ENCODE results near the gene HS1BP3.

HS1BP3 gene

DNA sequence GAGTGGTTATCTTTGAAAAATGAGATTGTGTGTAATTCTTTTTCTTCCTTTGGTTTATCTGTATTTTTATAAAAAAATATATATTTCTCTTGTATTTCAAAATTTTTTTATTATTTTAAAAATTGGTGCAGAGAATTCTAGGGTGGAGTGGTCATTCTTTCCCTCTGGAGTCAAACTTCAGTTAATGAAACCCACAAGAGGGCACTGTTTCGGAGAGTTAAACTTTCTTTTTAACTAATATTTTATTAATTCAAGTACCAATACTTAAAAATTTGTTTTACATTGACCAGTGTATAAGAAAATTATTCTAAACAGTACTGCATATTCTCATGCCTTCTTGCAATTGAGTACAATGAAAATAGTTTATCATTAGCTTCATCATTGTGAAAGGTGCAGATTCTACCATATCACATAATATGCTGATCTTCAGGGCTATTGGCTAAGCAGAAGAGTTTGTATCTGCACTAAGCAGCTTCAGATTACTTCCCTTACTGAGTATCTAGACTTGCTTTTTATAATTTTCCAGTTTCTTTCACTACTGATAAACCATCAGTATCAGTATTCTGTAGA is 50.1 kb downstream of the HS1BP3 start:
- DNase-seq (no peak), ATAC-seq (no peak)
- Mint-ChIP-seq H3K4me1 (peaks cover 10% of the 10 kb centered on the region), H3K27me3 (no peaks in the 10 kb centered on the region), H3K27ac (no peak overlapping the region), H3K9me3 (no peaks in the 10 kb centered on the region), H3K4me3 (no peak overlapping the region)

DNA sequence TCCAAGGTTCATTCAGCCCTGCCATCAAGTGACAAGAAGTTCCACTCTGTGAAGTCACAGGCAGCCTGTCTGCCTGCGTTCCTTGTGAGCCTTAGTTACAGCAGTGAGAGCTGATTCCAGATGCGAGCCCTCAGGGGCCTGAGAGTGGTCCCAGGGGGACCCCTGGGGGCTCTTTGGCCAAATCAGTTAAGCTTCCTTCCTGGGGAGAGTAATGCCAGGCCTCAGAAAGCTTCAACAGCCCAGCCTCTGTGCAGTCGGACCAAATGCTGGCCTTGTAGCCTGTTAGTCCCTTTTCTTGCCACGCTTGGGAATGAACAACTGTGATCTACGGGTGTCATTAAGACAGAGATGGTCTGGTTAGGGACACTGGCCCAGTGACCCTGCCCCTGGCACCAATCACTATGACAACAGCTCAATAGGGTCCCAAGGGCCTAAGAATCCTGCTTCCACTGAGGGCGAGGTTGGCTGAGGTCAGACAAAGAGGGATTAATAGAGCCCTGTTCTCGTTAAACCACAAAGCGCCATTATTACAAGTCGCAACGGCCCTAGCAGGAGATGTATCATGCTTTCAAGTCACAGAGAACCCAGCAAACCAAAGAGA is 50.9 kb downstream of the HS1BP3 start:
- peak overlapping the region in 1 of 2 donors; percentile 34 for H3K27ac Mint-ChIP-seq
- H3K9me3 Mint-ChIP-seq, result no peaks in the 10 kb centered on the region
- H3K4me3 Mint-ChIP-seq, result no peak overlapping the region
- ATAC-seq, result no peak
- peaks cover 19% of the 10 kb centered on the region for H3K4me1 Mint-ChIP-seq
- H3K27me3 Mint-ChIP-seq, result no peaks in the 10 kb centered on the region
- no peak for DNase-seq

DNA sequence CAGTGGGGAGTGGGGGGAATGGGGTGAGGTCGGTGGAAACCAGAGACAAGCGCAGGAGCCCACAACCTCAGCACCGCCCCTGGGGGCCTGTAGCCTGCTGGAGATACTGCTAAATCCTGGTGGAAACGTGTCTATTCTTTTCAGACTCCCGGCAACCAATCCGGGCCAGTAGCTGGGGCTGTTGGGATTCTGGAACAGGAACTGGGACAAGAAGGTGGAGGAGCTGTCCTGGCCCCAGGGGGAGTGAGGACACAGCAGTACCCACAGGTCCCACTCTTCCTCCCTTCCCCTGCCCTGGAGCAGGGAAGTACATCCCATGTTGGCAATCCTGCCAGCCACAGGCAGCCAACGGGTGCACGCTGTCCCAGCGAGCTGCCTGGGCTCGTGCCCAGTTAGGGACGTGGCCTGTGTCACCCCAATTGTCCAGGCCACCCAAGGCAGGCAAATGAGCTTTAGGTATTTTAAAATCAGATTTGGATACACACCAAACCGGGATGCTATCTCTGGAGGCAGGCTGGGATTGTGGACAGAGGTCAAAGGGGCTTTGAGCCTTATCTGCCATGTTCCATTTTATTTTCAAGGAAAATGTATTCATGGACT is 51.8 kb downstream of the HS1BP3 start:
- Mint-ChIP-seq H3K27ac (no peak overlapping the region), H3K27me3 (no peaks in the 10 kb centered on the region), H3K4me3 (no peak overlapping the region), H3K9me3 (no peaks in the 10 kb centered on the region), H3K4me1 (peaks cover 19% of the 10 kb centered on the region)
- ATAC-seq (no peak), DNase-seq (no peak)

DNA sequence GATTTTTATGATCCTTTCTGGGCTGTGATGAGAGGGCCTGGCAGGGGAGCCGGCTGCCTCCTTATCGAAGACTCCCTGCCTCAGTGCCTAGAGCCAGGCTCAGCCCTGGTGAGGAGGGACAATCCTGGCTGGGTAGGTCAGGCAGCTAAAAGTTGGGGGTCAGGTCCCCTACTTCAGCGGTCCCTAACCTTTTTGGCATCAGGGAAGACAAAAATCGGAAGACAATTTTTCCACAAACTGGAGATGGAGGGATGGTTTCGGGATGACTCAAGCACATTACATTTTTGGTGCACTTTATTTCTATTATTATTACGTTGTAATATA is 53.1 kb downstream of the HS1BP3 start:
- Mint-ChIP-seq H3K4me3 (no peak overlapping the region), H3K27ac (no peak overlapping the region), H3K4me1 (peaks cover 19% of the 10 kb centered on the region), H3K27me3 (no peaks in the 10 kb centered on the region), H3K9me3 (no peaks in the 10 kb centered on the region)
- DNase-seq (no peak), ATAC-seq (no peak)

DNA sequence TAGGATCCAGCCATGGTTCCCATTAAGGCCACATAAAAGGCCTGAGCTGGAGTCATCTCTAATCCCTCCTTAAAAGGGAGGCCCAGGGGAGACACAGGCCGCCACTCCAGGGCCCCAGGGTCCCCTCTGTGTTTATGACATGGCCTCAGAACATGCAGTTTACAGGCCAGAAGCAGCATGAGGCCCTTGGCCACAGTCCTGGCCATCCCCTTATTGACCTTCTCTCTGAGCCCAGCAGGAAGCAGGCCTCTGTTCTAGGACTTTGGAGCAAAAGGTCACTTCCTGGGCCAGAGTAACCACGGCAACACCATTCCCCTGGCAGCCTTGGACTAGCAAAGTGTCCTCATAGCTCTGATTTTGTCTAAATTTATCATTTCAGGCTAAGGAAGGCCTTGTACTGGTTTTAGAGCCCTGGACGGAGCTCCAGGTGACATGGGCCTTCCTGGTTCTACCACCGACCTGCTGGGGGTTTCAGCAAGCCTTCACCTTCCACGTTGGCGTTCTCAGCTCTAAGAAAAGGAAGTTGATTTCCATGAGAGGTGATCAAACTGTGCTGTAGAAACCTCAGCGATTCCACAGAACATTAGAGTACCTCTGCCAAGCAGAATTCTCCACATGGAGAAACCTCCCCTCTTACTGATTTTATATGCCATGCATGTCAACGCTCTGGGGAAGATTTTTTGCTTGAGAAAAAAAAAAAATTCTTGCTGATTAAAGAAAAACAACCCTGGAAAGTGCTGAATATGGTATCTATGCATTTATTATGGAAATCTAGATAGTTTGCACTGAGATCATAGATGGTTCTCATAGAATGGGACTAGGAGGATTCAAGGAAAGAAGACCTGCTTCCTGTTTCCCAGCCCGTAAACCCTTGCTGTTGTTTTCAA is 53.7 kb downstream of the HS1BP3 start:
- H3K4me3 Mint-ChIP-seq, result no peak overlapping the region
- no peak for DNase-seq

DNA sequence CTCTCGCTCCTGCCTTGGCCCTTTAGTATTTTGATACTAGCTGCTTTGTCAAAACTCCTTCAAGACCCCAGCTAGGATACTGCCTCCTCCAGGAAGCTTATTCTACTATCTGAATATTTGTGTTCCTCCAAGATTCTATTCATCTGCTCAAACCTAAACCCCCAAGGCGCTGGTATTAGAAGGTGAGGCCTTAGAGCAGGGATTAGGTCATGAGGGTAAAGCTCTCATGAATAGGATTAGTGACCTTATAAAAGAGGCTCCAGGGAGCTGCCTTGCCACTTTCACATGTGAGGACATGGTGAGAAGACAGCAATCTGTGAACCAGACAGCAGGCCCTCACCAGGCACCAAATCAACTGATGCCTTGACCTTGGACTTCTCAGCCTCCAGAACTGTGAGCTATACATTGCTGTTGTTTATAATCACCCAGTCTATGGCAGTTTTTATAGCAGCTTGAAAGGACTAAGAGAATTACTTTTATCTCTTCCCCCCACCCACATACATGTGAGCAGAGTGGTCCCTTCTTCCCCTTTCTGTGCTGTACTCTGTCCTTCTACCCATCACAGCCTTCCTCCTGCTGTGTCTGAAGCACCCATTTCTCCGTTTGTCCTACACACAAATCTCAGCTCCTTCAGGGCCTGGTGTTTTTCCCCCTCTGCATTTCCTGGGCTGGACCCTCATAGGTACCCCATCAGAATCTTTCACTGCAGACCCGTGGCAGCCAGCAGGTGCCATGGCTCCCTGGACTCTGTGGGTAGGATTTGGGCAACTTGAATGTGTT is 54.5 kb downstream of the HS1BP3 start:
- ATAC-seq (peak; percentile 4), DNase-seq (no peak)
- Mint-ChIP-seq H3K27me3 (no peaks in the 10 kb centered on the region), H3K9me3 (no peaks in the 10 kb centered on the region), H3K4me3 (no peak overlapping the region), H3K27ac (peak overlapping the region in 1 of 2 donors; percentile 90), H3K4me1 (peaks cover 19% of the 10 kb centered on the region)

More for the DNA sequence above, 53.7 kb downstream of the HS1BP3 start:
- H3K4me1 Mint-ChIP-seq, result peaks cover 19% of the 10 kb centered on the region
- peak overlapping the region in 1 of 2 donors; percentile 78 for H3K27ac Mint-ChIP-seq
- H3K27me3 Mint-ChIP-seq, result no peaks in the 10 kb centered on the region
- H3K9me3 Mint-ChIP-seq, result no peaks in the 10 kb centered on the region
- ATAC-seq, result no peak

DNA sequence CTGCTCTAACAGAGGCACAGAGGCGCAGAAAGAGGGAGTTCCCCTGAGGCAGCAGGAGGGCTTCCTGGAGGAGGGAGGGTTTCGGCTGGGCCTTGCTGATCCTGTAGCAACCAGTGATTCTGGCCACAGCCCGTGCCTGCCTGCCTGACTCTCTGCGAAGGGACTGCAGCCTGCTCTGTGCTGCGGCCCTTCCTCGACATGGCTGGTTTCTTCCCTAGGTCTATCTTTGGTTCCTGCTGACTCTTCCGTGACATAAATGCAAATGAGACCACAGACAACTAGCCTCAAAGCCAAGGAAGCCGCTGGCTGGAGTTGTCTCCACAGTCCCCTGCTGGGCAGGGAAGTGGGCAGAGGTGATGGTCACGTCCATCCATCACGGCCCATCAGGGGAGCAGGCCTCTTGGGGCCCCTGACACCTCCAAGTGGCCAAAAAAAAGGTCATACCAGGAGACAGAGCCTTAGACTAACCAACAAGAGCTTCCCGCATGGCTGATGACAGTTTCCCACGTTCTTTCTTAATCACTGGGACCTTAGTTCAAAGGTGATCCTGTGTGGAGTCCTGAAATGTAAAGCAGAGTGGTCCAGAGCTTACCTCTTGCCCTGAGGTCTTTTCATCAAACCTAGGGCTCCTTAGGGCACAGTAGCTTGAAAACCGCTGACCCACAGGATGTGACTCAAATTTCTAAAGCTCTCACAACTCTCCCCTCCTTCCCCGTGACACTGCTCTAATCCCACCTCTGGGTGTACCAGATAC is 55.3 kb downstream of the HS1BP3 start:
- H3K4me1 Mint-ChIP-seq, result peaks cover 19% of the 10 kb centered on the region
- H3K4me3 Mint-ChIP-seq, result no peak overlapping the region
- ATAC-seq, result peak; percentile 78
- no peaks in the 10 kb centered on the region for H3K9me3 Mint-ChIP-seq
- DNase-seq, result no peak
- no peaks in the 10 kb centered on the region for H3K27me3 Mint-ChIP-seq
- H3K27ac Mint-ChIP-seq, result peak overlapping the region in 1 of 2 donors; percentile 90

DNA sequence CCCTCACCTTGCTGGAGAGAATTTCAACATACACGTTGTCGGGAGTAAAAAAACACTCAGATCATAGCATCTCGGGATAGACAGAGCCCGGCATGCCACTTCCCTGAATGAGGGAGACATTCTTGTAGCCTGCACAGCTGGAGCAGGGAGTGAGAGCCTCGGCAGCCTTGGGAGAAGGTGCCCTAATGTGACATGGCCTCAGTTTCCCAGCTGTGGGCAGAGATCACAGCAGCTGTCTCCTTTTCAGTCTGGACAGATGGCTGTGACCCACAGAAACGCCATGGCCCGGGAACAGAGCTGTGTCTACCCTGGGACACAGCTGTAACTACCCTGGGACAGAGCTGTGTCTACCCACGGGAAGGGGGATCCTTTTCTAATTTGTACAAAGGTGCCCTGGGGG is 55.9 kb downstream of the HS1BP3 start:
- peak overlapping the region in 1 of 2 donors; percentile 50 for H3K27ac Mint-ChIP-seq
- H3K4me3 Mint-ChIP-seq, result no peak overlapping the region
- ATAC-seq (no peak), DNase-seq (no peak)
- H3K9me3 Mint-ChIP-seq, result no peaks in the 10 kb centered on the region
- H3K4me1 Mint-ChIP-seq, result peaks cover 19% of the 10 kb centered on the region
- no peaks in the 10 kb centered on the region for H3K27me3 Mint-ChIP-seq

DNA sequence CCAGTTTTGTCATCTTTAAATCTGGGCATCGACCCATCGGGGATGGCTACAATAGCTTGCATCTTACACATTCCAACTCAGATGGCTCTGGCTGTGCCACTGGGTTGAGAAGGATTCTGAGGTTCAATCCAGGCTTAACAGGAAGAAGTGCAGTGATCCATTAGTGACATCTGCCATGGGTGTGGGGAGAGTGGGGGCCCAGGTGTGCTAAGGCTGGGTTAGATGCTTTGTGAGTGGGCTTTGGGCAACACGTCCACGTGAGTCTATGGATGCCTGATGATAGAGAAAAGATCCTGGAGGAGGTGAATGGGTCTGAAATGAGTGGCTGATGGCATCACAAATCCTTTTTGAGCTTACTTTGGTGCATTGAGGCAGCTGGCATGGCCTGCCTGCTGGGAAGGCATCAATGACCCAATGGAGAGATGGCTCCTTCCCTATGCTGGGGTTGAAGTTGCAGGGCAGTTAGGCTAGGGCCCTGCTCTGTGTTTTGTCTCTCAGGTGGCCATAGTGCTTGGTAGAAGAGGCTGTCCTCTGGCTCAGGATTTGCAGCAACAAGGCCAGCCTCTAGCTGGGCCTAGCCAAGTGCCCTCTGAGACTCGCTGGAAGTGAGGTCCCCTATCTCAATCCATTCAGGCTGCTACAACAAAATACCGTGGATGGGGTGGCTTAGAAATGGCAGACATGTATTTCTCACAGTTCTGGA is 56.7 kb downstream of the HS1BP3 start:
- peaks cover 19% of the 10 kb centered on the region for H3K4me1 Mint-ChIP-seq
- DNase-seq (no peak), ATAC-seq (no peak)
- no peaks in the 10 kb centered on the region for H3K9me3 Mint-ChIP-seq
- H3K4me3 Mint-ChIP-seq, result no peak overlapping the region
- no peaks in the 10 kb centered on the region for H3K27me3 Mint-ChIP-seq
- no peak overlapping the region for H3K27ac Mint-ChIP-seq

DNA sequence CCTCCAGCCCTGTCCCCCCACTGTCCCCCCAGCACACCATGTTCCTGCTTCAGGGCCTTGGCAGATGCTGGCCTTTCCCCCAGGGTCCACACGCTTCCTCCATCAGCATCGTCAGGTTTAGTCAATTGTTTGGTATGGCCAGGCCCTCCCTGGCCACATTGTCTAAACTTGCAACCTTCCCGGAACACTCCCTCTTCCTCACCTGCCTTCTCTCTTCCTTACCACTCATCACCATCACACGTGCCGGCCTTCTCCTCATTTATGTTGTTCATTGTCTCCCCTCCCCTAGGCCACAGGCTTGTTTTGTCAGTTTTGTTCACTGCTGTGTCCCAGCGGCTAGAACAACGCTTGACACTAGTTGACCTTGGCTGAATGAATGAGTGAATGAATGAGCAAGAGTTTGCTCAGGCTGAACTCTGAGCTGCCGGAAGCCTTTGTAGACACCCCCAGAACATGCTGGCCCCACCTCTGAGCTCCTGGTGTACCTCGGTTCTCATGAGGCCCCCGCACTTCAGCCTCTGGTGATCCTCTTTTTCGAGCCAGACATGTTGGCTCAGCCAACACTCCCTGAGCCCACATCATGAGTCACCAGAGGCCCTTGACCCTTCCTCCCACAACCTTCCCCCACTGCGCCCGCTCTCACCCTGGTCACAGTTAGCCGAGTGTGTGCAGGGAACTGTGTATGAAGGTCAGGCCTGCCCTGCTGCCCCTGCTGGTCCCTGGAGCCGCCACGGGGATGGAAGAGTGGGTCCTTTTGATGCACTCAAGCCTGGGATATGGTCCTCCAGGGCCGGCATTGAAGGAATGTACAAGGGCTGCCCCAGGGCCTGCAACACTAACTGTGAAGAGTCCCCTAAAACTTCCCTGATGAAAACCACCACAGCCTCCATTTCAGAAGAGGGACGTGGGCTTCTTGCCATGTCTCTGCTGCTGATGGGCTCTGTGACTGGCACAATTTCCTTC is 57.5 kb downstream of the HS1BP3 start:
- ATAC-seq (no peak), DNase-seq (no peak)
- no peaks in the 10 kb centered on the region for H3K27me3 Mint-ChIP-seq
- no peak overlapping the region for H3K4me3 Mint-ChIP-seq
- H3K9me3 Mint-ChIP-seq, result no peaks in the 10 kb centered on the region
- peaks cover 19% of the 10 kb centered on the region for H3K4me1 Mint-ChIP-seq
- H3K27ac Mint-ChIP-seq, result no peak overlapping the region

DNA sequence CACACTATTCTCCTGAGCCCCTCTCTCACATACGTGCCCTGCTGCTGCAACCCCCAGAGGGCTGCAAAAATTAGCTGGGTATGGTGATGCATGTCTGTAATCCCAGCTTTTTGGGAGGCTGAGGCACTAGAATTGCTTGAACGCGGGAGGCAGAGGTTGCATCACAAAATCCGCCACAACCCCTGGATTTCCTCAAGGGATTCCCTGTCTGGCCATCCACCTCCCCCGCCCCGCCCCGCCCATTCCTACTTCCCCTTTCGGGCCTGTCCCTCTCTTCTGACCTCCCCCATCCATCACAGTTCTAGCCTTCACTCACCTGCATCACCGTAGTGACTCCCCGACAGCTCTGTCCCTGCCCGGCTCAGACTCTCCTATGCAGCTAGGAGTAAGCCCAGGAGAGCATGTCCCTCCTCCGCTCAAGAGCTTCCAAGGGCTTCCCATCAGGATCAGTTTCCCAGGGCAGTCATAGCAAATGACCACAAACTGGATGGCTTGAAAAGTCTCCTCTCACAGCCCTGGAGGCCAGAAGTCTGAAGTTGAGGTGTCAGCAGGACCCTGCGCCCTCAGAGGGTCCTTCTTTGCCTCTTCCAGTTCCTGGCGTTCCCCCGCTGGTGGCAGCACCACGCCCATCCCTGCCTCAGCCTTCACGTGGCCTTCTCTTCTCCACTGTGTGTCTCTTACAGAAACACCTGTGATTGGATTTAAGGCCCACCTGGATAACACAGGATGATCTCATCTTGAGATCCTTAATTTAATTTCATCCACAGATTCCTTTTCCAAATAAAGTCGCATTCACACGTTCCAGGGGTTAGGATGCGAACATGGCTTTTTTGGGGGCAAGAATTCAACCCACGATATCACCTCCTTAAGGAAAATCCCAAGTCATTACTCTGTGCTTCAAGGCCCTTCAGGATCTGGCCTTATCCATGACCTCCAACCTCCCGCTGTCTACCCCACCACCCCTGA is 58.5 kb downstream of the HS1BP3 start:
- Mint-ChIP-seq H3K27ac (peak overlapping the region in 1 of 2 donors; percentile 92), H3K27me3 (no peaks in the 10 kb centered on the region), H3K9me3 (no peaks in the 10 kb centered on the region), H3K4me1 (peaks cover 19% of the 10 kb centered on the region), H3K4me3 (no peak overlapping the region)
- no peak for ATAC-seq
- DNase-seq, result no peak

DNA sequence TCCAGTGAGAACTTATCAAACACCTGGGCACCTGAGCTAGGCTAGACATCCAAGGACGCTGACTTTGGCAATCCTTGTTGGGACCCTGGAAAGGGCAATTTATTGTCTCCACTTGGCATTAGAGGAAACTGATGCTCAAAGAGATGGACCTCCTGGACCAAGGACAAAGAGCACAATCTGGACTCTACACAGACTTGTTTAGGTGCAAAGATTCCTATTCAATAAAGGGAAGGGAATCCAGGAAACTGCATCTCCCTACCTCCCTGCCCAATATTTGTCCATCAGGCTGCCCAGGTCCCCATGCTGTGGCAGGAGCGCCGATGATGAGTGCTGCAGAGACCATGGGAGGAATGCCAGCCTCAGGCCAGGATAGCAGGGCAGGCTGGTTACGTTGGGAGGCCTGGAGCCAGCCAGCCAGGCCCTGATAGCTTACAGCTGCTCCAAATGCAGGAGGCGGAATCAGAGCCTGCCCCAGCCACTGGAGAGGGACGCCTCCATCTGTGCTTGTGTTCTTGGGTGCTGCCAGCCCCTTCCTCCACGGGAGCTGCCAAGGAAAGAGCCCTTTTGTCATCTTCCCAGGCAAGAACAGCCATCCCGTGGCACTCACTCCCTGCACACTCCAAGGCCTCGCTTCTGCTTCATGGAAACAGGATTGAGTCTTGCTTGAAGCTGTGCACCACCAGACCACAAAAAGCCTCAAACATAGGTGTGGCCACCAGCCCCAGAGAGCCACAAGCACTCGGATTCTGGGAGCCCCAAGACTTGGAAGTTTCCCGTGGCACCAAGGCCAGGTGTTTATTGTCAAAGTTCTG is 60.0 kb downstream of the HS1BP3 start:
- Mint-ChIP-seq H3K27ac (peak overlapping the region; percentile 20 to 29), H3K27me3 (no peaks in the 10 kb centered on the region), H3K4me1 (peaks cover 10% of the 10 kb centered on the region), H3K4me3 (no peak overlapping the region), H3K9me3 (no peaks in the 10 kb centered on the region)
- ATAC-seq (no peak), DNase-seq (no peak)
